DMS53 treated with DMSO at 0.1 percent for 48 hours (cell line): ENCODE results near the gene MICAL3.
A peak's percentile ranks its signal among the peaks of the same experiment; 100 is the strongest.

Experiments
- DNase-seq: peaks from one replicate; lab custom pipeline; 2025; ENCODE audit not compliant: unreplicated experiment; lab: John Stamatoyannopoulos, UW

MICAL3 gene

GRCh38 chr22:17802822-17803221 lies 221.5 kb downstream of the MICAL3 start:
- no peak for DNase-seq

DNA sequence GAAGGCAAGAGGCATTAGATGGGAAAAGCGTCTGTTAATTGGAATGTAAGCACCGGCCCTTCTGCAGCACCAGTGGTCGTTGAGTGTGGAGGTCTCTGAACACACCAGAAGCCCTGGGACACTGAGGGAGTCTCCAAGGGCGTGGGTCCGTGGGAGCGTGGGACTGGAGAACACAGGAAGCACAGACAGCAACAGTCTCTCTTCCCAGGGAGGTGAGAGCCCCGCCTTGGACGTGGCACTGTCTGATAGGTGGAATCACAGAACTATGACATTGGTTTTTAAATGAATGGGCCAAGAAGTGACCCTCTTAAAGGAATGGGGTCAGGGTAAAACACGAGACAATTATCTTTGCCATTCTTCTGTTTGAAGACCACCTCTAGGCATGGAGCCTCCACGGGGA lies 221.9 kb downstream of the MICAL3 start:
- no peak for DNase-seq

- no peak for DNase-seq
These were observed 226.4 kb downstream of the MICAL3 start for GRCh38 chr22:17797721-17798559.

- DNase-seq, result no peak
These were observed 227.7 kb downstream of the MICAL3 start for GRCh38 chr22:17796695-17797094.

DNA sequence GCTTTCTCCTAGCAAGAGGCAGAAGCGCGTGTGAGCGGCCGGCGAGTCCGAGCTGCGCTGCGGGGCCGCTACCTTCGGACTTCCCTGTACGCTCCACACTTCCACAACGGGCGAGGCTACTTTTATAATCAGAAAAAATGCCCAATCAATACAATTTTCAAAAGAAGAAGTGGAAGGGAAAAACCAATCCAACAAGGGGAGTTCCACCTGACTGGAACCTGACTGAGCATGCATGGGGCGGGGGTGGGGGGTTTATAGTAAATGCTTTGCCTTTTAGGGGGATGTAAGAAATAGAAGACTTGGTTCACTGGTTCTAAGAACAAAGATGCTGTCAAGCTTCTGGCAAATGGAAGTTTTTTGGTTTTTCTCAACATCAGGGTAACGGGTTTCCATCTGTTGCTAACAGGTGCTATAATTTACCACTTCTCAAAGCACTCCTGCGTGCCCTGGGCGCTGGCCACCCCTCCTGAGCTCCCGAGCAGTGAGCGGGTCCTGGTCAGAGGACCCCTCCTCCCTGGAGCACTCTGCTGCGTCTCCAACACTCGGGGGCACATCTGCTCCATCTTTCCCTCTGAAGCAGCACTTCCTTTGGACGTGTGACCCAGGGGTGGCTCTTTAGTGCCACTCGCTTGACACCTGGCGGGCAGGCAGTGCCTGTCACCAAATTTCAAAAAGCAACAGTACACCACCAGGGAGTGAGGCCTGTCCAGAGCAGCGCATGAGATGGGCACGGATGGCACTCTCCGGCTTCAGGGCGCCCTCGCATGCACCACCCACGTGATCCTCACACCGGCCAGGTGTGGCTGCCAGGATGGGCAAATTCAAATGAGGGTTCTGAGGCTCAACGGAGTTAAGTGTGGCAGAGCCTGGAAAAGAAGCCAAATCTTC lies 228.5 kb downstream of the MICAL3 start:
- DNase-seq, result no peak

- DNase-seq, result no peak
These were observed 229.4 kb downstream of the MICAL3 start for GRCh38 chr22:17794726-17795542.

DNA sequence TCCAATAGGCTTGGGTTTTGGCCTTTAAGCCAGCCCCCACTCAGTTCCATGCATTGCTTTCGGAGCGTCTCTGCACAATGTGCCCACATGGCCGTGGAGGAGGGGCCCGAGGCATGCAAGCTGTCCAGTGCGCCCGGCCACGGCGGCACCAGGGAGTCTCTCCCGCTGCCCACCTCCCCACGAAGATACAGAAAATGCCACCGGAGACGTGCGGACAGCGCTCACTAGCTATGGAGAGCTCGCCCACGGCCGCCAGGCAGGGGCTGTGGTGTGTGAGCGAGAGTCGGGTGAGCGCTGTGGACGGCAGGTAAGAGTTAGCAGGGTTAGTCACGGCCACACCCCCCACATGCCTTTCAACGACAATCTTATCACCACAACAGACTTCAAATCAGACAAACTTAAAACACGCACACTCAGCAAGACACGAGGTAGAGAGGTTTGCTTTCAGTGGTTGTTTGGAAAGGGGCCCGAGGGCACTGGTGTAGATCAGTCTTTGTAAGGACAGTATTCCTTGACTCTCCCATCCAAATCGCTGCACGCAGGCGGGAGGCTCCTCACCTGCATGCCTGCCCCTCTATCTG lies 231.4 kb downstream of the MICAL3 start:
- DNase-seq, result no peak

DNA sequence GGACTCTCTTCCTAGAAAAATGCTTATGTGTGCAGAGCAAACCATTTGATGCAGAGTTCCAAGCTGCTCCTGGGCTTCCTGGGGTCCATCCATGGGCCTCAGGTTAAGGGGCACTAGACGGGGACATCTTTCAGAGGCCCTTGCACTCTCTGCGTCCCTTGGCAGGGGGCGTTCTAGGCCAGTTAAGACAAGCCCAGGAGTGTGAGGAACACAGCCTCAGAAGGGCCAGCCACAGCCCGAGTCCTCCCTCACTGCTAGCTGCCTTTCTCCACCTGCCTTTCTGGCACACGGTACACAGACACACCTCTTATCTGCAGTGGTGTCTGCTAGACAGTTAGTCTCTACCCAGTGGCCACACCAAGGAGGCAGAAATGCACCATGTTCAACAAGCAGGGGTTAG lies 232.1 kb downstream of the MICAL3 start:
- DNase-seq, result no peak

DNA sequence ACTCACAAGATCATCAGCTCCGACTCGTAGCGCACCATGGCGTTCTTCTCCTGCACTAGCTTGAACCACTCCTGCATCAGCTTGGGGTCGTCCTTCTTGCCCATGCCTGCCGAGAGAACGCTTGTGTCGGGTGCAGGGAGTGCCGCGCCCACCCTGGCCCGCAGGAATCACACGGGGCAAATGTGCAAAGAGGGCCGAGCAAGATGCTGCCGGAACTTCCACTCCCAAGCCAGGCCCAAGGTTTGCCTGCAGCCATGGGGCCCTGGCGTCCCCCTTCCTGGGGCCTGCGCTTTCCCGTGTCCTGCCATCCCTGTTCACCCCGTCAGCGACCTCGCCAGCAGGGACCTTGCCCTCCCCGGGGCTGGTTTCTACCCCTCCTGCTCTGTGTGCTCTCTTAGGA lies 233.2 kb downstream of the MICAL3 start:
- no peak for DNase-seq

GRCh38 chr22:17789379-17790200 lies 234.8 kb downstream of the MICAL3 start:
- DNase-seq, result no peak

GRCh38 chr22:17788528-17789378 lies 235.6 kb downstream of the MICAL3 start:
- DNase-seq, result no peak

DNA sequence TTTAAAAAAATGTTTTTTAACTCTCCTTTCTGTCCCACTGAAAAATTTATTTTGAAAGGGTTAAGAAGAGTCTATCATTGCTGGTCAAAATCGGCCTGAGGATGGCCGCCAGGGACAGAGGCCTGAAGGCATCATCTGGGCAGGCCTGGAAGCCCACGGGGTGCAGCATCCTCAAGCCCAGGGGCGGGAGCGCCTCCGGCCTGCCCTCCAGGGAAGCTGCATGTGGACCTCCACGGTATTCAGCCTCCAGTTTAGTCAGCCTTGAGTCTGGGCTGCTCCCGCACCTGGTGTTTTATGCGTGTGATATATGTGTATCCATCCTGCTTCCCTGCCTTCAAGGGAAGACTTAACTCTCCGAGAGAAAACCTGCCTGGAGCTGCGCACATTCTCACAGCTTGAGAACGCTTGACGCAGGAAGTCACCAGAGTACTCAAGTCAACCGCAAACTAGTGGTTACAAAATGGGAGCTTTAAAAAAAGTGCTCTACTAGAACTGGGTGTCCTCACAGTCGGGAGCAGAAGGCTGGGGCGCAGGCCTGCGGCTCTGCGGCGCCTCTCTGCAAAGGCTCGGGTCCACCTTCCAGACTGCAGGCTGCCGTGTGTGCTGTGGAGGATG lies 236.5 kb downstream of the MICAL3 start:
- no peak for DNase-seq

GRCh38 chr22:17787241-17787640 lies 237.1 kb downstream of the MICAL3 start:
- DNase-seq, result no peak

DNA sequence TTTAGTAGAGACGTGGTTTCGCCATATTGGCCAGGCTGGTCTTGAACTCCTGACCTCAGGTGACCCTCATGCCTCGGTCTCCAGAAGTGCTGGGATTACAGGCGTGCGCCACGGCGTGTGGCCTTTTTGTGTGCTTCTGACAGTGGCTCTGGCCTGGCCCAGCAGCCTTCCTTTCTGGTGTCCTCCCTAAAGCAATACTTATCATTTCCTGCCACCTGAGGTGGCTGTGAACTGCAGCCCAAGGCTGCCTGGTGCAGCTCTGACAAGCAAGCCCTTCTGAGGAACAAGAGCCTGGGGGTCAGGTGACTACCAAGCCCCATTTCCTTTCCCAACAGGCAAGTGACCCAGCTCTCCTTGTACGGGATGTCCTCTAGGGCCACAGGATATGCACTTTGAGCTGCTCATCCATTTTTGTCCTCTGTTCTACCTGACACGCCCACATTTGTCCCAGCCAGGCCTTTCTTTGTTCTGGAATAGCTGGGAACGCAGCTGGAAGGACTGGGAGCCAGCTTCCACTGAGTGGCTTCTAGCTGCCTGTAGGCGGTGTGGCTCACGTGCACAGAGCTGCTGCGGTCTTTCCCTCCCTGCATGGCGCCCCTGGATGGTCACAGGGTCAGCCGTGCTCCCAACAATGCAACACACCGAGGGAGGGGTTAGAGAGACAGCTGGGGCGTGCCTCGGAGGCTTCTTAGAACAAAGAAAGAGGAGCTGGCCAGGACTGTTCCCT lies 237.8 kb downstream of the MICAL3 start:
- no peak for DNase-seq

DNA sequence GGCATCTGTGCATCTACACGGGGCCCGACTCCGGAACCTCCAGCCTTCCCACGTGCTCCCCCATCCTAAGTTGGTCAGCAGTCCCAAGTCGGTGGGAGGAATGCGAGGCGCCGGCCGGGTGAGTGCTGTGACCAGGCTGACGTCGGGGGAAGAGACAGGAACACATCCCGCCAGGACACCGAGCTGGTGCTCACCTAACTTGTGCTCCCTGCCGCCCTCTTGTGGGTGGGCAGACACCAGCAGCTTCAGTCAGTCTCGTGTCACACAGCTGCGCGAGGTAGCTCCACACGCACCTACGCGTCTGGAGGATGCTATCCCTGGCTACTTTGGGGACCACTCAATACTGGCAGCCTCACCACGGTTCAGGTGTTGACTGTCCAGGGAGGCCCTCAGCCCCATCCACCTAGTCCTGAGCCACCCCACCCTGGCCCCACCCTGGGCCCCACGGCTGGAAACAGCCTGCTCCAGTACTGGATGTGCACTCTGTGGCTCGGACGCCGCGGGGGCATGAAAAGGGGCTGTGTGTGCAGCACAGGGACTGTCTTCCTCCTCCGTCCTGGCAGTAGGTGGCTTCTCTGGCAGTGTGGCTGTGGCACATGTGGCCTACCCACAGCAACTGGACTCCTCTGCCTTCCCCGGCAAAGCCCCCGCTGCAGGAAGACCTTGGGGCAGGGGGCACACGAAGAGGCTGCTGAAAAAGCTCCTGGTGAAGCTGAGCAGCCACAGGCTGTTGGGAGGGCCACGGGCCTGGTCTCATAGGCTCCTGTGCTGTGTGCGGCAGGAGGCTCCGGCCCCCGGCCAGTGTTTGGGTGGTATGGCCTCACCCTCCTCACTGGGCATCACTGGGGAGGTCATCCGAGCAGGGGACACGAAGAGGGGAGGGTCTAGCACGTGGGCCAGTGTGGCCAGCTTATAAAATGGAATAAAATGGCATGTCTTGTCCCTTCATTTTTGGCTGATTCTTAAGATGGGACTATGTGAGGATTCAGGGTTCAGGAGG lies 238.9 kb downstream of the MICAL3 start:
- DNase-seq, result peak; percentile 68

- DNase-seq, result no peak
These were observed 239.6 kb downstream of the MICAL3 start for GRCh38 chr22:17784776-17785175.
